Spleen (tissue), 11 donors: Measurements from ENCODE around the gene KREMEN2. TPM values are rescaled to one million over a fixed set of nuclear protein-coding genes. Genes with fewer than 3 reads are reported as not detected.
A peak's percentile ranks its signal among the peaks of the same experiment; 100 is the strongest.
"Not testable (repeated sequence)": the region's sequence is repeated elsewhere in the genome, so short reads cannot be mapped to it uniquely, and the experiment has no call there.

Source experiments
- DNase-seq: peaks from one replicate; pipeline ENCODE4 v3.0.0-alpha.2; 2020
- H3K27ac ChIP-seq, 8 donors: fragments of 200-600 bp; sonication (generic) in 7 of 8; 1 replicate in 4 of 8; 2 replicates in 4 of 8; pipeline versions ENCODE4 v1.5.0 to v1.8.0; 2016 to 2021; ENCODE audit warnings: inconsistent platforms in 4 of 8, mild to moderate bottlenecking in 4 of 8, moderate library complexity in 1 of 8
- H3K27me3 ChIP-seq, 7 donors: fragments of 200-600 bp; sonication (generic) in 6 of 7; replicated peaks in 1 of 7; 1 replicate in 4 of 7; 2 replicates in 3 of 7; pipeline versions ENCODE4 v1.5.0 to v1.8.0; 2016 to 2021; ENCODE audit warnings: inconsistent platforms in 3 of 7, mild to moderate bottlenecking in 1 of 7
- H3K36me3 ChIP-seq, 6 donors: fragments of 200-600 bp; sonication (generic) in 5 of 6; 1 replicate in 4 of 6; 2 replicates in 2 of 6; pipeline versions ENCODE4 v1.5.0 to v1.8.0; 2016 to 2021; ENCODE audit warnings: inconsistent platforms in 2 of 6
- H3K4me1 ChIP-seq, 6 donors: fragments of 200-600 bp; sonication (generic) in 5 of 6; 1 replicate in 3 of 6; 2 replicates in 3 of 6; pipeline versions ENCODE4 v1.5.0 to v1.8.0; 2016 to 2021; ENCODE audit warnings: inconsistent platforms in 3 of 6
- H3K4me3 ChIP-seq, 8 donors: fragments of 200-600 bp; sonication (generic) in 7 of 8; 1 replicate in 4 of 8; 2 replicates in 4 of 8; pipeline versions ENCODE4 v1.5.0 to v1.8.0; 2016 to 2021; ENCODE audit warnings: inconsistent platforms in 4 of 8, mild to moderate bottlenecking in 4 of 8, moderate library complexity in 2 of 8
- H3K9me3 ChIP-seq, 8 donors: fragments of 200-600 bp; sonication (generic) in 7 of 8; 1 replicate in 4 of 8; 2 replicates in 4 of 8; pipeline versions ENCODE4 v1.5.0 to v1.8.0; 2016 to 2021; ENCODE audit warnings: inconsistent platforms in 4 of 8
- POLR2A ChIP-seq, 3 donors: fragments of 450-650 bp; IDR thresholded peaks; one replicate each; pipeline ENCODE4 v1.5.1; 2017; ENCODE audit warnings: antibody characterized with exemption in 3 of 3, mild to moderate bottlenecking in 1 of 3
- POLR2AphosphoS5 ChIP-seq, 3 donors: sonication (generic); formaldehyde crosslinking; IDR thresholded peaks; one replicate each; pipeline ENCODE4 v1.5.1; 2017; ENCODE audit warnings: antibody characterized with exemption in 3 of 3
- WGBS, 5 donors: extraction: QIAGEN DNeasy Blood & Tissue Kit in 3 of 5; methylation state at CpG; one replicate each; pipeline versions ENCODE4 v1.1.5 to v1.1.7; 2013 to 2018; 5-methylcytosine and 5-hydroxymethylcytosine counted together
- intact Hi-C: fragments of 100-400 bp; cut with DNase I; formaldehyde crosslinking; loops from one replicate; pipeline ENCODE4 v1.15.0; 2023; ENCODE audit warnings: low total_unique reads
- polyA plus RNA-seq, 3 donors: library from polyadenylated mRNA; stranded (reverse); fragments of 200-250 nt; gene quantifications; one replicate each; pipeline ENCODE4 v1.2.1, GENCODE V29; 2013
- total RNA-seq, 7 donors: library from RNA; depleted of rRNA in 3 of 7; stranded (reverse); fragments of >200 nt in 3 of 7; fragmentation: NEBNext Ultra II Directional in 4 of 7; extraction: Animal tissue kit (Norgen Biotek cat#: 25700) in 4 of 7; gene quantifications; one replicate each; pipeline versions ENCODE4 v1.1.0 to v1.2.1, GENCODE V29; 2016 to 2021
- TF ChIP-seq, protein P1 (sequence below), 11 experiments: fragments of 200-600 bp in 7 of 11; fragments of 450-650 bp in 4 of 11; sonication (generic) in 4 of 11; IDR thresholded peaks in 8 of 11; conservative IDR thresholded peaks in 3 of 11; 1 replicate in 7 of 11; 2 replicates in 4 of 11; pipeline versions ENCODE4 v1.4.0 to v1.8.0; 2016 to 2021; ENCODE audit warnings: antibody characterized with exemption in 11 of 11, inconsistent platforms in 4 of 11, mild to moderate bottlenecking in 1 of 11
- donor health status: healthy with polysubstance abuse.
- donor health status: DM: no; HTN: no; CAD: no; lungs with moderate emphysema.
- donor health status: DM: no; HTN: no; CAD: no.
- donor health status: Bipolar disorder and iron deficiency.
- donor health status: healthy.
- donor health status: DM: no; HTN: no; CAD: no.
- donor health status: DM: yes; HTN: yes; CAD: no.

The KREMEN2 gene
- total and polyA plus RNA-seq, 10 donors, result 0.40 to 1.2 (median 0.42) TPM; not detected in 5

GRCh38 chr16:2930236-2930635 lies 33.8 kb upstream of the KREMEN2 start:
- TF ChIP-seq, protein P1, sequence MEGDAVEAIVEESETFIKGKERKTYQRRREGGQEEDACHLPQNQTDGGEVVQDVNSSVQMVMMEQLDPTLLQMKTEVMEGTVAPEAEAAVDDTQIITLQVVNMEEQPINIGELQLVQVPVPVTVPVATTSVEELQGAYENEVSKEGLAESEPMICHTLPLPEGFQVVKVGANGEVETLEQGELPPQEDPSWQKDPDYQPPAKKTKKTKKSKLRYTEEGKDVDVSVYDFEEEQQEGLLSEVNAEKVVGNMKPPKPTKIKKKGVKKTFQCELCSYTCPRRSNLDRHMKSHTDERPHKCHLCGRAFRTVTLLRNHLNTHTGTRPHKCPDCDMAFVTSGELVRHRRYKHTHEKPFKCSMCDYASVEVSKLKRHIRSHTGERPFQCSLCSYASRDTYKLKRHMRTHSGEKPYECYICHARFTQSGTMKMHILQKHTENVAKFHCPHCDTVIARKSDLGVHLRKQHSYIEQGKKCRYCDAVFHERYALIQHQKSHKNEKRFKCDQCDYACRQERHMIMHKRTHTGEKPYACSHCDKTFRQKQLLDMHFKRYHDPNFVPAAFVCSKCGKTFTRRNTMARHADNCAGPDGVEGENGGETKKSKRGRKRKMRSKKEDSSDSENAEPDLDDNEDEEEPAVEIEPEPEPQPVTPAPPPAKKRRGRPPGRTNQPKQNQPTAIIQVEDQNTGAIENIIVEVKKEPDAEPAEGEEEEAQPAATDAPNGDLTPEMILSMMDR (IDR thresholded peaks at IDR 0.05 in 8 of 11, conservative IDR thresholded peaks at IDR 0.05 in 3 of 11), result no peak
- no peak for TF ChIP-seq POLR2AphosphoS5 (IDR thresholded peaks at IDR 0.05)
- TF ChIP-seq POLR2A (IDR thresholded peaks at IDR 0.05), result no peak
- H3K9me3 ChIP-seq, result no peaks in the 10 kb centered on the region
- peaks cover 0 to 13% (median 10%) of the 10 kb centered on the region in 6 donors for H3K4me1 ChIP-seq
- no peak overlapping the region for H3K27ac ChIP-seq
- H3K4me3 ChIP-seq, result no peak overlapping the region
- H3K27me3 ChIP-seq, result no peaks in the 10 kb centered on the region
- intact Hi-C loops, result no loop called here
- DNase-seq, result no peak
- H3K36me3 ChIP-seq, result peaks cover 6 to 64% (median 40%) of the 10 kb centered on the region in 6 donors
- 96 to 98% (median 97%) methylated on average over 13 to 15 of the region's 15 CpGs for WGBS, 5 donors

GRCh38 chr16:2931231-2931914 lies 32.7 kb upstream of the KREMEN2 start:
- H3K9me3 ChIP-seq, H3K27ac ChIP-seq, intact Hi-C loops, H3K4me3 ChIP-seq, H3K27me3 ChIP-seq, DNase-seq: not testable (repeated sequence)
- Histone ChIP-seq H3K4me1 (peaks cover 0 to 13% (median 10%) of the 10 kb centered on the region in 6 donors), H3K36me3 (peaks cover 6 to 74% (median 47%) of the 10 kb centered on the region in 6 donors)
- WGBS, 5 donors, result 86 to 96% (median 91%) methylated on average over 13 of the region's 13 CpGs

DNA sequence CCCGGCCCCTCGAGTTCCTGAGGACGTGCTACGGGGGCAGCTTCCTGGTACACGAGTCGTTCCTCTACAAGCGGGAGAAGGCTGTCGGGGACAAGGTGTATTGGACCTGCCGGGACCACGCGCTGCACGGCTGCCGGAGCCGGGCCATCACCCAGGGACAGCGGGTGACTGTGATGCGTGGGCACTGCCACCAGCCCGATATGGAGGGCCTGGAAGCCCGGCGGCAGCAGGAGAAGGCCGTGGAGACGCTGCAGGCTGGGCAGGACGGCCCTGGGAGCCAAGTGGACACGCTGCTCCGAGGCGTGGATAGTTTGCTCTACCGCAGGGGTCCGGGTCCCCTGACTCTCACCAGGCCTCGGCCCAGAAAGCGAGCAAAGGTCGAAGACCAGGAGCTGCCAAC lies 30.9 kb upstream of the KREMEN2 start:
- intact Hi-C loops, result no loop called here
- H3K27me3 ChIP-seq, result no peaks in the 10 kb centered on the region
- no peak for TF ChIP-seq POLR2A (IDR thresholded peaks at IDR 0.05)
- TF ChIP-seq, protein P1 (IDR thresholded peaks at IDR 0.05 in 8 of 11, conservative IDR thresholded peaks at IDR 0.05 in 3 of 11), result no peak
- TF ChIP-seq POLR2AphosphoS5 (IDR thresholded peaks at IDR 0.05), result no peak
- no peaks in the 10 kb centered on the region for H3K9me3 ChIP-seq
- no peak for DNase-seq
- H3K4me3 ChIP-seq, result no peak overlapping the region
- peaks cover 6 to 92% (median 64%) of the 10 kb centered on the region in 6 donors for H3K36me3 ChIP-seq
- no peak overlapping the region for H3K27ac ChIP-seq
- H3K4me1 ChIP-seq, result no peaks in the 10 kb centered on the region
- WGBS, 5 donors, result 85 to 96% (median 94%) methylated on average over 10 to 30 of the region's 30 CpGs

DNA sequence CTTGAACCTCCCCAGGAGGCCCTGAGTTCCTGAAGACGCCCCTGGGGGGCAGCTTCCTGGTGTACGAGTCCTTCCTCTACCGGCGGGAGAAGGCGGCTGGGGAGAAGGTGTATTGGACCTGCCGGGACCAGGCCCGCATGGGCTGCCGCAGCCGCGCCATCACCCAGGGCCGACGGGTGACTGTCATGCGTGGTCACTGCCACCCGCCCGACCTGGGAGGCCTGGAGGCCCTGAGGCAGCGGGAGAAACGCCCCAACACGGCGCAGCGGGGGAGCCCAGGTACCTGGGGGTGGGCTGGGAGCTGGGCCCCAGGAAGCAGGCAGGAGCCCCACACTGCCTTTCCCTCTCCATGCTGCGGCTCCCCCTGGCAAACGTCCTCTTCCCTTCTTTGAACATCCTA lies 30.4 kb upstream of the KREMEN2 start:
- Histone ChIP-seq H3K4me3 (no peak overlapping the region), H3K9me3 (no peaks in the 10 kb centered on the region), H3K36me3 (peaks cover 6 to 97% (median 69%) of the 10 kb centered on the region in 6 donors), H3K27me3 (no peaks in the 10 kb centered on the region), H3K27ac (no peak overlapping the region), H3K4me1 (no peaks in the 10 kb centered on the region)
- DNase-seq, result no peak
- 73 to 91% (median 88%) methylated on average over 9 to 22 of the region's 22 CpGs for WGBS, 5 donors
- intact Hi-C loops, result no loop called here
- no peak for TF ChIP-seq POLR2A (IDR thresholded peaks at IDR 0.05)
- TF ChIP-seq POLR2AphosphoS5 (IDR thresholded peaks at IDR 0.05), result peak in 1 of 3 donors; percentile 12
- TF ChIP-seq, protein P1 (IDR thresholded peaks at IDR 0.05 in 8 of 11, conservative IDR thresholded peaks at IDR 0.05 in 3 of 11), result no peak
